ENCODE results near the gene CHD5.
"Not testable (repeated sequence)": the region's sequence is repeated elsewhere in the genome, so short reads cannot be mapped to it uniquely, and the experiment has no call there.

Gene CHD5

DNA sequence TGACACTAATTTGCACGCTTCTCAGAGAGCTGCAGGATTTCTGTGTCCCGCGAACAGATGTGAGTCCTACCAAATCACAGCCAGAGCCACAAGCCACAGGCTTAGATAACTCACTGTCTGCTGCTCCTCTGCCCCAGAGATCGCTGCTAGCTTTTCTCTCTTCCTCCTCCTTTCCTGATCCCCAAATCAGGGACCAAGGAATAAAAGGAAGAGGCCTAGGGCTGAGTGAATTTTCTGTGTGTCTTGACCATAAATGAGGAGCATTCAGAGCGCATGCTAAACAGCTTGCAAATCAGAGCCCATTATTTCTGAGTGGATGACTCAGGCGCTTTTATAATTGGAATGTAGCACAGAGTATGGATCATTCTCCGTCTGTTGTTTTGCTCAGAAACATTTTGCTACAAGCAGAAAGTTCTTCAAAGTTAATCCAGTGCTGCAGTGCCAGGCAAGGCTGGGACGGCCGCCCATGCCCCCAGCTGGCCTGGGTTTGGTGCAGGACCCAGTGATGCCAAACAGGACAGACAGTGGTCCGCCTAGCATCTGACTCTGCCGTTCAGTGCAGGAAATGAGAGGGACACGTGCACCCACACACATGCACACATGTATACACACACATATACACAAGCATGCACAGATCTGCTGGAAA is 96.2 kb downstream of the CHD5 start:
- DNase-seq (ENCODE audit: low read depth): no peak

DNA sequence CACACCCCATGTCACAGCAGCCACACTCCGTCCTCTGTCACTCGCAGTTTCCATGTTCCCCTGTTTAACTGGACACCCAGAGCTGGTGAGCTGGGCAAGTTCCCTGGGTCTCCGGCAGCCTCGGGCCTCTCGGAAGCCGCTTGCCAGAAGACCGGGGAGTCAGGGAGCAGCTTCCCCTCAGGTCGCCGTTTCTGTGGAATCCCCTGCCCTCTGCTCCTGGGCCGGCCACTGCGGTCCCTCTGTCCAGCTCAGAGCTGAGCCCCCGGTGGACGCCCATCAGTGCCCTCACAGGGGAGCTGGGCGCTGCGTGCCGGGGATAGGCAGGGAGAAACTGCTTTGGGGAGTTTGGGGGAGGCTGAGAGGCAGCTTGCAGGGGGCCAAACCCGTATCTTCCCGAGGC is 96.7 kb downstream of the CHD5 start:
- DNase-seq (ENCODE audit: low read depth): no peak

DNA sequence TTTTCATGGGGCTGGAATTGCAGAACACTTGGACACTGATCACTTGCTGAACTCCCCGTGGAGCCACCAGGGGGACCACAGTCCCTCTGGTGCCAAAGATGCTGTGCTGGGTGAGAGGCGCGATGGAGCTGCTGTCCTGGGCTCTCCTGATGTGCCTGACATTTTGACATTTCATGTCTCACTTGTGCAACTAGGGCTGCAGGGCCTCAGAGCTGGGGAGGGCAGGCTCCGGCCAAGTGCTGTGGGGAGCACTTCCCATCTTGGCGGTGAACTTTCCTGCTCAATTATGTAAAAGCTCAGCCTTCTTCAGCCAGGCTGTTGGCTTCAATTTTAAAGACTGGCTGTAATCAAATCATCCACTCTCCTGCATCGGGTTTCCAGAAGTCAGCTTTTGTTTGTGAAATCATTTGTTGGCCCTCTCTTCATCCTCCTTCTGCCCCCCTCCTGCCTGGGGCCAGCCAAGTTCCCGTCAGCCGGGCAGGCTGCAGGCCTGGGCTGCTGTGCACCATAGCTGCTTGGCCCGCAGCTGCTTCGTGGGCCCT is 97.6 kb downstream of the CHD5 start:
- no peak for DNase-seq (ENCODE audit: low read depth)

DNA sequence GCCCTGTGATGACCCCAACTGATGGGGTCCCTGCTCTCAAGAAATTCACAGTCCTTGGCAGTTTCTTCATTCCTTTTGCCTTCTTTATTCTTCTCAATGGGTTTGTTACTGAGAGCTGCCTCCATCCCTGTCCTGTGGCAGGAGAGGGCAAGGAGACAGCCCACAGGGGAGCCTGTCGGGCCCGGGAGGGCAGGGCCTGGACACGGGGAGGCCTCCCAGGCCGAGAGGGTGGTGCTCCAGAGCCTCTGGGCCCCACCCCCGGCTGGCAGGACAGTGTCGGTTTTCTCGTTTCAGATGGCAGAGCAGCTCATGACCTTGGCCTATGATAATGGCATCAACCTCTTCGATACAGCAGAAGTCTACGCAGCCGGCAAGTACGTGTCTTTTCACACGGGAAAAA is 98.2 kb downstream of the CHD5 start:
- no peak for DNase-seq (ENCODE audit: low read depth)

DNA sequence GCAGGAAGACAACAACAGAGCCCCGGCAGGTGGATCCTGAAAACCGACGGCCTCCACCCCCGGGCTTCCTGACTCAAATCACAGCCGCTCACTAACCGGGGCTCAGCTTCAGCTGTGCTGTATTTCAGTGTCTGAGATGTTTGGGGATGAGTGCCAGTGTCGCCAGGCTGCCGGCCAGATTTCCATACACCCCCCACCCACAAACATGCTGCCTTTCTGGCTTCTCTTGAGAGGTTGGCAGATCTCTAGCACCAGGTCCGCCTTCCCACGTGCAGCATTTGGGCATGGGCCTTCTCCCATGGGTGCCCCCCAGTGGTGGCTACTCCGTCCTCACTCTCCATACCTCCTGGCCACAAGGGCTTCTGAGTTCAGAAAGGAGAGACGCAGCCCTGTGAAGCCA is 99.7 kb downstream of the CHD5 start:
- no peak for DNase-seq (ENCODE audit: low read depth)

DNA sequence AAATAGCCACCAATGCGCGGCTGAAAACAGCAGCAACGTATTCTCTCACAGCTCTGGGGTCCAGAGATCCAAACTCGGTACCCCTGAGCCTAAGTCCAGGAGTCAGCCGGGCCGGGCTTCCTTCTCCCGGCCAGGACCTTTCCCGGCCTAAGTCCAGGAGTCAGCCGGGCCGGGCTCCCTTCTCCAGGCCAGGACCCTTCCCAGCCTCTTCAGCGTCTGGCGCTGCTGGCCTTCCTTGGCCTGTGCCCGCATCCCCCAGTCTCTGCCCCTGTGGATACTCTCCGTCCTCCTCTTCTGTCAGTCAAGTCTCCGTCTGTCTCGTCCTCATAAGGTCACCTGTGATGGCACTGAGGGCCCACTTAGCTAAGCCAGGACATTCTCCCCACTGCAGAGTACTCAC is 102.2 kb downstream of the CHD5 start:
- DNase-seq (ENCODE audit: low read depth): no peak

DNA sequence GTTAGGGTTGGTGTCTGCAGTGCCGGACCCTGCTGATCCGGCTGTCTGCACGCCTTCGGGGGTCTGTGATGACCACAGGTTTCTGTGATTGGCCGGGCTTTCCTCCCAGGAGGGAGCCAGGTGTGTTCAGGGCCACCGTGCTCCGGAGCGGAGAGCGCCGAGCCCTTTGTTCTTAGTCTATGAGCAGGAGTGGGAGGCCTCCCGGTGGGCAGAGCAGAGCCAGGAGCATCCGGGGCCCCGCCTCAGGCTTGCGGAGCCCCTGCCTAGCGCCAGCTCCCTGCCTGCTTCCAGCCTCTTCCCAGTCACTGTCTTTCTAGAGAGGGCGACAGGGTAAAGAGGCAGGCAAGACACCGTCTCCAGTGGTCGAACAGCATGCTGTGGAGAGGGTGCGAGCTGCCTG is 102.6 kb downstream of the CHD5 start:
- DNase-seq (ENCODE audit: low read depth): no peak

DNA sequence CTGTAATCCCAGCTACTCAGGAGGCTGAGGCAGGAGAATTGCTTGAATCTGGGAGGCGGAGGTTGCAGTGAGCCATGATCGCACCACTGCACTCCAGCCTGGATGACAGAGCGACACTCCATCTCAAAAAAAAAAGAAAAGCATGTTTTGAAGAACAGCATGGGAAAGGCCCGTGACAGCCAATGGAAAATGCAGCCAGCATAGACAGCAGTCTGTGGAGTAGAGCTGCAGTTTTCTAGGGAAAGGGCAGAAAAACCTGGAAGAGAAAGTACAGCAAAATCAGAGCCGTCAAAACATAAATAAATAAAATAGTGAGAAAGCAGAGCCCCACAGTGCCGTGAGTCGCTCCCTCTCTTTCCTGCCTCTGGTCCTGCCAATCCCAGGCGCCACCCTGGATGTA is 103.1 kb downstream of the CHD5 start:
- not testable (repeated sequence) for DNase-seq (ENCODE audit: low read depth)

DNA sequence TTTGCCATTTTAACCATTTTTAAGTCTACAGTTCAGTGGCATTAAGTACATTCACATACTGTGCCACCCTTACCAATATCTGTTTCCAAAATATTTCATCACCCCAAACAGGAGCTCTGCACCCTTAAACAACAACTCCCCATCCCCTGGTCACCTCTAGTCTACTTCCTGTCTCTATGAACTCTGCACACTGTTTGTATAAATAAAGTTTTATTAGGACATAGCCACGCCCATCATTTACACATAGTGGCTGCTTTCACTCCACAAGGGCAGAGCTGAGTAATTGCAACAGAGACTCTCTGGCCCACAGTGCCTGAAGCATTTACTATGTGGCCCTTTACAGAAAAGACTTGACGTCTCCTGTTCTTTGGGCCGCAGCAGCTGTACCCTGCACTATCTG is 104.4 kb downstream of the CHD5 start:
- DNase-seq (ENCODE audit: low read depth): no peak

DNA sequence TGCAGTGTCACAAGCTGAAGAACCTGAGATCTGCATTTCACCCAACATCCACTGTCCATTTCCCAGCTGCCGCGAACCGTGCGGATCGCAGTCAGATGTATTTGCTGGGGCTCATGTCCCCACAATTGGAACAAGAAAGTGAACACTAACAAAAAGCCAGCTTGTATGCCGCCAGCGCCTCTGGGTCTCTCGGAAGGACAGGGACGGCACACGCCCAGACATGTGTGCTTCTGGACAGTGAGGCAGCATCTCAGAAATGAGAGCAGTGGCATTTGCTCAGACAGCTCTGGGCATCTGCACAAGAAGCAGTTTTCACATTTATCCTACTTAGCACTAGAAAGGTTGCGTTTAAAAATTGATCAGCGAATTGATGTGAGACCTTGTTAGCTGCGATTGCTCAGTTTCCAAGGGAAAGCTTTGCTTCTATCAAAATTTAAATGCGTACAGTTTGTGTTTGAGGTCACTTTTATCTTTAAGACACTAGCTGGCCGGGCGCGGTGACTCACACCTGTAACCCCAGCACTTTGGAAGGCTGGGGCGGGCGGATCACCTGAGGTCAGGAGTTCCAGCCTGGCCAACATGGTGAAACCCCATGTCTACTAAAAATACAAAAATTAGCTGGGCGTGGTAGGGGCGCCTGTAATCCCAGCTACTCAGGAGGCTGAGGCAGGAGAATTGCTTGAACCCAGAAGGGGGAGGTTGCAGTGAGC is 105.8 kb downstream of the CHD5 start:
- no peak for DNase-seq (ENCODE audit: low read depth)

DNA sequence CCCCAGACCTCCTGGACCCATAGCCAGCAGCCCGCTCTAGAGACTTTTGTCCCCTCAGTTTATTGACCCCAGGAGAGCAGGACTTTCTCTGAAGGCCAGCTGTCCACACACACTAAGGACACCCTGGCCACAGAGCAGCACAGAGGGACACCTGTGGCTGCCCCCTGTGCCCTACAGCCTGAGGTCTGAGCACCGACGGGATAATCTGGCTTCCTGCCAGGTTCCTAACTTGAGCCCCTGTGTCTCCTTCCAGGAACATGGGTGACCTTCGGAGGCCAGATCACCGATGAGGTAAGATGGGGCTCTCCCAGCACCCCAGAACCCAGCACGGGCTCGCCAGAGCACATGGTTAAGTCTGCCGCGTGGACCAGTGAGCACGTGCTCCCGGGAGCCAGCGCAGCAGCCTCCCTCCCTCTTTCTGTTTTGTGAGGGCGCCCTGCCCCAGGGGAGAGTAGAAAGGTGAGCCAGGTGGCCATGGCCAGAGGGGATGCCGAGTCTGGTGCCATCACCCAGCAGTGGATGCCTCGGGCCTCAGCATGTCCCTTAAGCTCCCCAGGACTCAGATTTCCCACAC is 106.6 kb downstream of the CHD5 start:
- no peak for DNase-seq (ENCODE audit: low read depth)

DNA sequence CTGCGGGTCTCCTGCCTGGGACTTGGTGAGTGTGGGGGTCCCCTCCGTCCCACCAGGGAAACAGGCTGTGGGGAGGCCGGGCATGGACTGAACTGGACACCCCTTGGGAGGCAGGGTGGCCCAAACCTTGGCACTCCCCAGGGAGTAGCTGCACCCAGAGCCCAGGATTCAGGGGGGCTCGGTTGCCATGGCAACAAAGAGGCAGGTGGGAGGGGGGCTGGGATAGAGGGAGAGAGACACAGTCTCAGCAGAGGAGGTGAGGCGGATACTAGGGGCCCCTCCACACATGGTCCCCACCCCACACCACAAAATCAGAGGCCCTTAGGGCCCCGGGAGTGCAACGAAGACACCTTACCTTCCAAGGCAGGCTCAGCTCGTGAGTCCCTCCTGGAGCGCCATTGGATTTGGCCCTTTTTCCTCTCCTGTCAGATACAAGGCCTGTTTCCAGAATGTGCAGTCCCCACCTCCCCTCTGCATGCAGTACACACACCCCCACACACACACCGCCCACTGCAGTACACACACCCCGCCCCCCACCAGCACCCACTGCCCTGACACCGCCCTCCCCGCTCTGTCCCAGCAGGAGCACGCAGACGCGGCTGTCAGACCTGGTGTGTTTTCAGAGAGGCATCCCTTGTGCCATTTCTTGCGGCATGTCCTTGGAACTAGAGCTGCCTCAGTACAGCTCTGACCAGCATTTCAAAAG is 107.2 kb downstream of the CHD5 start:
- DNase-seq (ENCODE audit: low read depth): no peak

DNA sequence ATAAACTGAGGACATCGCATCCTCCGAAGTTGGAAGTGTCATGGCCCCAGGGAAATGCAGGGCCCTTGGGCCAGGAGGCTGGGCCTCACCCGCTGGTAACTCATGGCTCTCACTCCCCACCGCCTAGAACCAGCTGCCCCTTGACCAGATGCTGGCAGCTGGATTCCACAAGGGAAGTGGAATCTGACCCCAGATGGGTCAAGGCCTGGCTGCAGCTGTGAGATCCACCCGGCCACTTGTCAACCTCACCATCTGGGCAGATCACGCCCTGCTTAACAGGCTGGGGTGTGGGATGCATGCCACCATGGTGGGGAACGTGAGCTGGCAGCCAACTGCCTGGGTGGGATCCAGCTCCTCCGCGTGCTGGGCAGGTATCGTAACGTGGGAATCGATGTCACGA is 108.9 kb downstream of the CHD5 start:
- no peak for DNase-seq (ENCODE audit: low read depth)

DNA sequence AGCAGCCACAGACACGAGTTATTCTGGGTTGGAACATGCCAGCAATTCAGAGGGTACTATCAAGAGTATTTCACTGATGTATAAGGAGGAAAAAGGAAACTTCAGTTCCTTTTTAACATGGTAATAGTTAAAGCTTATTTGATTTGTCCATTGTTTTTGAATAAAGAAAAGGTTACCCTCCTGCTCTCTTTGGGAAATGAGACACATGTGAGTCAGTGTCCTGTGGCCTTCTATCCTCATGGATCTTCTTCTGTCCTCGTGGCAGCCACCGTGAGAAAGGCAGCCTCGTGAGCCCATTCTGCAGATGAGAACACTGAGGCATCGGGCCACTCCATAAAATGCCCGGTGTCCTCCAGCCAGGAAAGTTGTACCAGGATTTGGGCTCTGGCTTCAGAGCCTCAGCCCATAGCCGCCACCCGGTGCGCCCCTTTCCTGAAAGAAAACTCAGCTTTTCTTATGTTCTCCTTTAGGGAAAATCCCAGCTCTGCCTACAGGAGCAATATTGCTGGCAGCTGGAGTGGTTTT is 109.6 kb downstream of the CHD5 start:
- DNase-seq (ENCODE audit: low read depth): no peak

DNA sequence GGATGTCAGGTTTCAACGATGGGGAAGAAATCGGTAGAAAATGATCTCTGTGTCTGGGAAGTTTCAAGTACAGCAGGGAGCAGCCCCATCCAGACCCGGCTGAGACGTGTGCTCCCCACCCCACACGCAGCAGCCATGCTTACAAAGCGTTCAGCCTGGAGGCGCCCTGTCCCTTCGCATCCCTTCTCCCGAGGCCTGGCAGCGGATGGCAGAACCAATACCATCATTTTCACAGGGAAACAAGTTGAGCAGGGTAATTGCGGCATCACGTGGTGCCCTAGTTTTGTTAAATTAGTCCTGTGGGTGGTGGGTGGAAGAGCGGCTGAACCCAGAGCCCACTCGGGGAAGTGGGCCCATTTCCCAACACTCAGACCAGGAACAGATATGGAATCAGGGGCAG is 110.5 kb downstream of the CHD5 start:
- no peak for DNase-seq (ENCODE audit: low read depth)

DNA sequence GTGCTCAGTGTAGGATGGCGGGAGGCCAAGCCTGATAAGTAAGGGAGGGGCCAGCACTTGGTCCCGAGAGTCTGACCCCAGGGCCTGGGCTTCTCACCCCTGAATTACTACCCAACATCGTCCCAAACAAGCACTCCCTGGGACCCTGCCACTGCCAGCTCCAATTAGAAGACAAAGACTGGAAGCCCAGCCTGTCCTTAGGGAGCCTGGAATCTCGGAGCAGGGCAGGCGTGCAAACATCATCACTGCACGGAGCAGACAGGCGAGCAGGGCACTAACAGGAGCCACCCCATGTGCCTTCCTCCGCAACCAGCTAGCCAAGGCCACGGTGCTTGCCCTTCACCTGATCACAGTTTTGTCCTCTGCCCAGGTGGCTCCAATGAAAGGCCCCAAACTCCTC is 111.2 kb downstream of the CHD5 start:
- DNase-seq (ENCODE audit: low read depth): no peak

DNA sequence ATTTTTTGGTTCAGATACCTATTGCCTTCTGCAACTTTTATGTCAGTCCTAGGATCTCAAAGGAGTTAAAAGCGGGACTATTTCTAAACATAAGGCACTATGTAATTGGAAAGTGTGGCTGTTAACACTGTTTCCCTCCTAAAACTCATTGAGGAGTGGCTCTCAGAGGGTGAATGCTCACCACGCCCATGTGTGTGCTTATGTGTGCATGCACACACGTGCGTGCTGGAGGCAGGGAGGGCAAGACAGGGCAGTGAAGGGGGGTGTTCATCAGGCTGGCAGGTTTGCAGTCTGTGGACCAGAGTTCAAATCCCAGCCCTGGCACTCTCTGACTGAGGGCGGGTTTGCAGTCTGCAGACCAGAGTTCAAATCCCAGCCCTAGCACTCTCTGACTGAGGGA is 112.0 kb downstream of the CHD5 start:
- DNase-seq (ENCODE audit: low read depth): no peak

DNA sequence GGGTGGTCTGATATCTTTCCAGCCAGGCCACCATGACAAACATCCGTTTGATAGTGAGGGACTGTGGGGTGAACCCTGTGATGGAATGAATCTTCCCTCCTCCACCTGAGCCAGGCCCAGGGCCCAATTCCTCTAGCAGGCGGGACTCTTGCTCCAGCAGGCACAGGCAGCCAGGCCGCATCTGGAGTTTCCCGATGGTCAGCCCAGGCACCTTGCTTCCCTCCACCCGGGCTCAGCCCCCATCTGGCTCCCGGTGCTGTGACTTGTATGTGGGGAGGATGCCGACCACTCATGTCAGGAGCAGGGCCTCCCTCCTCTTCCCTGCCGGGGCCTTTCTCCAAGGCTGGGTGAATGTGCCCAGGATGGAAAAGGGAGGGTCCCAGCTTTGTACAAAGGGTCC is 113.4 kb downstream of the CHD5 start:
- no peak for DNase-seq (ENCODE audit: low read depth)

DNA sequence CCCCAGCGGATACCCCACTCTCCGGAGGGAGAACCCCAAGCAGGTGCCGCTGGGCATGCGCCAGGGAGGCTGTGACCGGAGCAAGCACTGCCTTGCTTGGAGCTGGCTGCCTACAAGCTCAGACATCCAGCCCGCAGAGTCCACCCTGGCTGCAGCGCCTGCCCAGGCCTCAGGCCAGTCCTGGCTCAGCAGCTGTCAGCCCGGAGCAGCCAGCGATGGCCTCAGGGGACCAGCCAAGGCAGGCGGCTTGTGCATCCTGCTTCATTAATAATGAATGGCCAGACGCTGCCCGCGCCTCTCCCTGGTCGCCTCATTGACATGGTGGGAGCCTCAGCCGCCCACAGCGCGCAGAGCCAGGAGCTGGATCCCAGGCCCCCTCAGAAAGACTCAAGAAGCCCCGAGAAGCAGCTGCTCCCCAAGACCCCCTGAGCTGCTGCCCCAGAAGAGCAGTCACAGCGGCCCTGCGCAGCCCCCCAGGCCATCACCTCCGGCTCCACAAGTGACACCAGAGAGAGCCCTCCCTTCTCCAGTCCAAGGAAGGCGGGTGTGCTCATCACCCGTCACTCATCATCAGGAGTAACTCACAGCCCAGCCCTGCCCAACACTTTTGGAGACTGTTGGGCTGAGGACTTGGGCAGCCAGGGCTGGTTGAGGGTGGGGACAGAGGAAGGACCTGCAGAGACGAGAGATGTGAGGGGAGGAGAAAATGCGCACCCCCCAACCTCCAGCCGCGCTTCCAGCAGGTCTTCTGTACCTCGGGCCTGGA is 114.8 kb downstream of the CHD5 start:
- no peak for DNase-seq (ENCODE audit: low read depth)

DNA sequence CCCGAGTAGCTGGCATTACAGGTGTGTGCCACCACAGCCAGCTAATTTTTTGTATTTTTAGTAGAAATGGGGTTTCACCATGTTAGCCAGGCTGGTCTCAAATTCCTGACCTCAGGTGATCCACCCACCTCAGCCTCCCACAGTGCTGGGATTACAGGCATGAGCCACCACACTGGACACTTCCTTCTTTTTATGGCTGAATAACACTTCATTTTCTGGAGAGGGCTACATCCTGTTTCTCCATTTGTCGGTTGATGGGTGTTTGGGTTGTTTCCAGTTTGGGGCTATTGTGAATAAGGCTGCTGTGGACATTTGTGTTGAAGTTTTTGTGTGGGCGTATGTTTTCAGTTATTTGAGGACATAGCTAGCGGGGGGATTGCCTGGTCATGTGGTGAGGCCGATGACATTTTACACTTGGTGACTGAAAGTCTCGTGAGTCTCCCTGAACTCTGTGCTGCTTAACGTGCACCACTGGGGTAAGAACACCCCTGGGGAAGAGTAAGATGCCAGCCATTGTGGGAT is 116.5 kb downstream of the CHD5 start:
- DNase-seq (ENCODE audit: low read depth): not testable (repeated sequence)

DNA sequence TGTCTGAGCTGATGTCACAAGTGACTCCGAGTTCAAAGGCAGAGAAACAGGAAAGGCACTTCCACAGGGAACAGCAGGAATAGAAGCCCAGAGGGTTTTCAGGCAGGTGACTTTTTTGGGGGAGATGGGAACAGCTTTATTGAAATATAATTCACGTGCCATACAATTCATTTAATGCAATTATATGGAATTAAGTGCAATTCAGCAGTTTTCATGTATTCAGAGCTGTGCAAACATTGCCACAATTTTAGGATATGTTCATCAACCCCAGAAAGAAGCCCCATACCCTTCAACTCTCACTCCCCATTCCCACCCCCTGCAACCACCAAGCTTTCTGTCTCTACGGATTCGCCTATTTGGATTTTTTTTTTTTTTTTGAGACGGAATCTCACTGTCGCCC is 117.5 kb downstream of the CHD5 start:
- no peak for DNase-seq (ENCODE audit: low read depth)

DNA sequence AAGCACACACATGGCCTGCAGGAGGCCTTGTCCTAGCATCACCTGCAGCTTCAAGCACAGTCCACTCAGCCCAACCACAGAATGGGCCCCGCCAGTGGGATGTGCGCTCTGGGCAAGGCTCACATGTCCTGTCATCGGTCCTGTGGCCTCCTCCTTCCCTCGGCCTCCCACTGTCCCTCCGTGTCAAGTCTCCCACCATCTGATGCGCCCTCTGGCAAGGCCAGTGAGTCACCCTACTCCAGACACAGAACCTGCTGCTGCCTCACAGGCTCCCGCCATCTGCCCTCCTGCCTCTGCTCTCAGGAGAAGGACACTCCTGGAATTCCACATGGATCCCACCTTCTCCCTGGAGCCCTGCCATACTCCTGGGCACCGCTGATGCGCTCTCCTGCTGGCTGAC is 120.3 kb downstream of the CHD5 start:
- DNase-seq (ENCODE audit: low read depth): no peak

Measured in CMK (cell line).